GM11168 (cell line): ENCODE data around the gene MARCHF9.

Experiments
- in situ Hi-C: fragments of 300-500 bp; cut with MboI; formaldehyde crosslinking; loops from one replicate; pipeline ENCODE4 v1.12.0; 2022; ENCODE audit warnings: low sequenced_read_pairs; ENCODE audit not compliant: unreplicated experiment

The MARCHF9 gene

DNA sequence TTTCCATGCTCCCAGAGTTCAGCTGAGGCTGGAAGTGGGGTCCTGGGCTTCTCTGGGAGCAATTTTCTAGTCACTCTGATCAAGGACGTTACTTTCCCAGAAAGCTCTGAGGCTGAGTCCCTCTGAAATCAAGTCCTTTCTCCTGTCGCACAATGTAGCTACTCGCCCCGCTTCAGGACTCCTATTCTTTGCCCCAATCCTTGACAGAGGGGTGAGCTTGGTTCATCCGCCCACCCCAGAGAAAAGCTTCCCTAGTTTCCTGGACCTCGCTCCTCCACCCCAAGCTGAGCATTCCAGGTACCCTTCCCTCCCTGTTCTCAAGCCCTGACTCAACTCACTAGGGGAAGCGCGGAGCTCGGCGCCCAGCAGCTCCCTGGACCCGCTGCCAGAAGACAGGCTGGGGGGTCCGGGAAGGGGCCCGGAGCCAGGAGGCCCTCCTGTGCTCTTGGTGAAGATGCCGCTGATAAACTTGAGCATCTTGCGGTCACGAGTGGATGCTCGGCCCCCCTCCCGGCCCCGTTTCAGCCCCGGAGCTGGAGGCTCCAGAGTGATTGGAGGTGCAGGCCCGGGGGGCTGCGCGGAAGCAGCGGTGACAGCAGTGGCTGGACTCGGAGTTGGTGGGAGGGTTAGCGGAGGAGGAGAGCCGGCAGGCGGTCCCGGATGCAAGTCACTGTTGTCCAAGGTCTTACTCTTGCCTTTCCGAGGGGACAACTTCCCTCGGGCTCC is 18.0 kb upstream of the MARCHF9 start:
- in situ Hi-C loops, result no loop called here

DNA sequence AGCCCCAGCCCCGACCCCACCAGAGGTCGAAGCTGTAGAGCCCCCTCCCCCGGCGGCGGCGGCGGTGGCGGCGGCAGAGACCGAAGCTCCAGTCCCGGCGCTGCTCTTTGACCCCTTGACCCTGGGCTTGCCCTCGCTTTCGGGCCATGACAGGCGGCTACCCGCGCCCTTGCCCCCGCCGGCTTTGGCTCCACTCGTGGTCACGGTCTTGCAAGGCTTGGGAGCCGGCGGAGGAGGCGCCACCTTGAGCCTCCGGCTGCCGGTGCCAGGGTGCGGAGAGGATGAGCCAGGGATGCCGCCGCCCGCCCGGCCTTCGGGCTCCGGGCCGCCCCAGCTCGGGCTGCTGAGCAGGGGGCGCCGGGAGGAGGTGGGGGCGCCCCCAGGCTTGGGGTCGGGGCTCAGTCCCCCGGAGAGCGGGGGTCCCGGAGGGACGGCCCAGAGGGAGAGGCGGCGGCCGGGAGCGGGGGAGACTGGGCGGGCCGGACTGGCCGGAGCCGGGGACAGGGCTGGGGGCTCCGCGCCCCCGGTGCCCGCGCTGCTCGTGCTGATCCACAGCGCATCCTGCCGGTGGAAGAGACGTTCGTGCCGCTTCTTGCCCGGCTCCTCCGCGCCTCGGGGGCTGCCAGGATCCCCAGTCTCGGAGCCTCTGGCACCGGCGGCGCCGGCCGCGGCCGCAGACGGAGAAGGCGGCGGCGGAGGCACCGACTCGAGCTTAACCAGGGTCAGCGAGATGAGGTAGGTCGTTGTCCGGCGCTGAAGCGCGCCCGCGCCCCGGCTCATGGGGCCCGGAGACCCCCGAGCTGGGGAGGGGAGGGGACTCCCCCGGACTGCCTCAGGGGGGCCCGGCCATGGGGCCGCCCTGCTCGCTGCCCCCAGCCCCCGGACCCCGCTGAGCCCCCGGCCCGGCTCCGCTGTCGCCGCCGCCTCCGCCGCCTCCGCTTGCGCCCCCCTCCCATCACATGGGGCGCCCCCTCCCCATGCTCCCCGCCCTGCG is 17.1 kb upstream of the MARCHF9 start:
- in situ Hi-C loops, result no loop called here

- in situ Hi-C loops, result no loop called here
These were observed 16.2 kb upstream of the MARCHF9 start, which contains the start of gene AGAP2 for GRCh38 chr12:57738661-57739237. TSS of gene AGAP2 (minus strand) at chr12:57738742. CDS start at chr12:57738246, 496 bp downstream.

DNA sequence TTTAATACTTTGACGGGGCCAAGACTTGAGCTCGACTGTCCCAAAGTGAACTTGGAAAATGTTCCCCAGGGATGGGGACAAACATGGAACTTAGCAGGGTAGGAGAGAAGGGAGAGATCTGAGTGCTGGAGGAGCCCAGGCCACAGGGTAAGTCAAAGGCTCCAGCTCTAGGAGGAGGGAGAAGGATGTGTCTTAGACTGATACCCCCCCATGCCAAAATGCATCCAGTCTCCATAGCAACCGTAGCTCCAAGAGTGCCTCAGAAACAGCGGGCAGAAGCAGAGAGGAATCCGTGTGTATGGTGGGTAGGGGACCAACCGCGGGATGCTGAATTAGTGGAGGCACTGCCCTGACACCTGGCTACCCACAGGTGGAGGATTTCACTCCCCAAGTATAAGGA is 15.5 kb upstream of the MARCHF9 start:
- in situ Hi-C loops, result no loop called here

DNA sequence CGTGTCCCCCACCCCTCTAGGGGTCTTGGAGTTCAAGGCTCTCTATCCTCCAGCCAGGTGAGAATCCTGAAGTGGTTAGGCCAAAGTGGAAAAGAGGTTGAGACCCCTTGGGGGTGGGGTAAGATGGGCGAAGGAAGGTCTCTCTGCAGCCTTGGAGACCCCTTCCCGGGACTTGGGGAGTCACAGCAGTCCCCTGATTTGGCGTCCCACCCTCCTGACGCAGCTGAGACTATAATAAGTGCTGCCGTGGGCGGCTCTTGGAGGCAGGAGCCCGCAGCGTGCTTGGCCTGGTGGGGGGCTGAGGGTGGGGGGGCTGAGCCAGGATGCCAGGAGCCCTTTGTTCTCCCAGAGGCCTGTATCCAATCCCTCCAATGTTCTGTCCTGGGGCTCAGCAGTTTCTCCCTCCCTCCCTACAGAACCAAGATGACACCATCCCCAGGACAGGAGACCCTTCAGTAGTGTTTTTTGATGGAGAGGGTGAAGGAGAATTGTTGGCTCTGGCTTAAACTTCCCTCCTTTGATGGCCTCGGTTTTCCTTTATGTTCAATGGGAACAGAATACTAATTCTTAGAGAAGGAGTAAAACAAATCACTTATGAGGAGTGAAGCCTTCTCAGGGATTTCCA is 14.9 kb upstream of the MARCHF9 start:
- in situ Hi-C loops, result no loop called here

DNA sequence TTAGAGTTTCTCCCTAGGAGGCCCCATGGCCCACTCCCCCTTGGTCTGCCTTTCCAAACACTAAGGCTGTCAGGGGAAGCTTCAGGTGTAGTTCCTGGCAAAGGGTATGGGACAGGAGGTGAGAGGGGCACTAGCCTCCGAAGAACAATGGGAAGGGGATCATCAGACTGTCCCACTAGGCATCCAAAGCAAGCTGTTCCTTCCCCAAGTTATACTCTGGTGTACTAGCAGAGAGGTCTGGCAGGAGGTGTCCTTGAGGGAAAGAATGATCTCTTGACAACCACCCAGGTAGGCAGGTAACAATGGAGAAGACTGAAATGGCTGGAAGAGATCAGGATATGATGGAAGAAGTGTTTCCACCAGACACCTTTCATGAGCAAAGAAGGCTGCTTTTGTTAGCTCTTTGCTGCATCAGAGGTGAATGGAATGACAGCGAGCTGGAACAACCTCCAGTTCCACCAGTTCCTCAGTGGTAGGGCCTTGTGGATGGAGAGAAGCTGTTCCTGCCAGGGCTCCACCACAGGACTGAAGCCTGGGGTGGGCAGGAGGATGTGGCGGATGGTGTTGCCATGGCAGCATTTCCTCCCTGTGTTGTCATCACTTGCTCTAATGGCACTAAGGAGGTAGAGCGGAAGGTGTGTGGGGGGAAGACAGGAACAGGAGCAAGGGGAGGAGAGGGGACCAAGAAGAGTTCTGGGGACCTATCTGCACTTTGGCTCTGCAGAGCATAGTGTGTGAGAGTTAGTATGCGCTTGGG is 14.1 kb upstream of the MARCHF9 start:
- in situ Hi-C loops, result no loop called here

DNA sequence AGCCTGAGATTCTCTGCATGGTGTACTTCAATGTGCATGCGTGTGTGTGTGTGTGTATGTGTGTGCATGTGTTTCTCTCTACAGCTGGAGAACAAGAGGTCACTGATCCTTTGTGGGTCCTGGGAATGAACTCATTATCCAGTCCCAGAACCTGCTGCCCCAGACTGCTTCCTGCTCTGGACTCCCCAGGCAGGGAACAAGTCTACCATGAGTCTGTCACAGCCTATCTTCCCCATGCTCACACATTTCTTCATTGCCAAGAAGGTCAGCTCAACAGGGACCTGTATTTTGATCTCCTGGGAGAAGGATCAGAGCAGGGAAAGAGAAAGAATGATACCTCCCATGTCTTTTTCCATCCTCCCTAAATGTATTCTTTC is 13.5 kb upstream of the MARCHF9 start:
- in situ Hi-C loops, result no loop called here

- in situ Hi-C loops, result no loop called here
These were observed 12.8 kb upstream of the MARCHF9 start for GRCh38 chr12:57741844-57742738.

- in situ Hi-C loops, result no loop called here
These were observed 11.1 kb upstream of the MARCHF9 start for GRCh38 chr12:57743769-57744168.

DNA sequence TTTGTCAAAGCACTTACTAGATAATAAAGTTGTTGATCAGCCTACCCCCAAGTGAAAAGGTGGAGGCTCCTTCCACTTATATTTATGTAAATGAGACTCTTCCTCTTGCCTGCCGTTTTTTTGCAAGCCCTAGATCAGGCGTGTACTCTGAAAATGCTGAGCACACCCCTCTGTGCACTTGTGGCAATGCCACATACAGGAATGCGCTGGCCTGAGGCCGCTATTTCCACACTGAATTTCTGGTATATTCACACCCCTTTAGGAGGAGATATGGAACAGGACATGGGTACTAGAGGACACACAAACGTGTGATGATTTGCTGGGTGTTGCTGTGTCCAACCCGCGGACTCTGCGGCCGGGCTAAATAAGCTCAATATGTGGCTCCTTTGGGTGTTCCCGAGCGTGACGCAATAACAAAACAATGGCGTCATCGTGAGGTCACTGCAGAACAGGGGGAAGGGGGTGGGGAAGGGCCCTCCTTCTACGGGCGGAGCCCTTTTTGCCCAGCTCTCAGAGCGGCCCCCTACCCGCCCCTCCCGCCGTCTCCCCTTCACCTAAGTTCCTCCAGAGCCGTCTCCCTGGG is 10.6 kb upstream of the MARCHF9 start:
- in situ Hi-C loops, result no loop called here

- in situ Hi-C loops, result no loop called here
These were observed 10.0 kb upstream of the MARCHF9 start, which contains the start of gene TSPAN31 for GRCh38 chr12:57744777-57745484. TSS of gene TSPAN31 (plus strand) at chr12:57745039. CDS start at chr12:57745155, 116 bp downstream.

DNA sequence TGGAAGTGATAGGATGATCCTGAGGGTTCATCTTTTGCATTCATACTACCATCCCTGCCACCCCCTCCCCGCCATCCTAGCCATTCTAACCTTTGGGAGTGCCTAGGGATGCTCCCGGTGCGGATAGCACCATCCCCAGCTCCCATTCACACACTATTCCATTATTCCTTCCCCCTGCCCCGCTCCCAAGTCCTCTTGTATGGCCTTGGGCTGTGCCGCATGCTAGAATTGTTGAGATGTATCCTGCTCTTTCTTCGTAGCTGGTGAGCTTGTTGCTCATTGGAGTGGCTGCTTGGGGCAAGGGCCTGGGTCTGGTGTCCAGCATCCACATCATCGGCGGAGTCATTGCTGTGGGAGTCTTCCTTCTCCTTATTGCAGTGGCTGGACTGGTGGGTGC is 9.4 kb upstream of the MARCHF9 start:
- in situ Hi-C loops, result no loop called here

DNA sequence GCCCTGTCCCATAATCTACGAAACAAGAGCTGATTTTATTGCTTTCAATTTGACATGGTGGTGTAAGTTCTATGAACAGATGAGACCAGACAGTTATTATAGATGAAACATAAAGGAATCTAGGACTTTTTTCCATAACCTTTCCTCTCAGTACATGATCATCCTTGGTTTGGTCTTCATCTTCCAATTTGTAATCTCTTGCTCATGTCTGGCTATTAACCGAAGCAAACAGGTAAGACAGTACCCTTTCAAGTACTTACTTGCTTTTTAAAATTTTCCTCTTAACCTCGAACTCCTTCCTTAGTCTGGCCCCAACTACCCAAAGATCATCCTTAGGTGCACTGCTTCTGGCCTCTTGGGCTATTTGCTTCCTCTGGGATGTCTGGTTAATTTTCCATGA is 8.9 kb upstream of the MARCHF9 start:
- in situ Hi-C loops, result no loop called here

DNA sequence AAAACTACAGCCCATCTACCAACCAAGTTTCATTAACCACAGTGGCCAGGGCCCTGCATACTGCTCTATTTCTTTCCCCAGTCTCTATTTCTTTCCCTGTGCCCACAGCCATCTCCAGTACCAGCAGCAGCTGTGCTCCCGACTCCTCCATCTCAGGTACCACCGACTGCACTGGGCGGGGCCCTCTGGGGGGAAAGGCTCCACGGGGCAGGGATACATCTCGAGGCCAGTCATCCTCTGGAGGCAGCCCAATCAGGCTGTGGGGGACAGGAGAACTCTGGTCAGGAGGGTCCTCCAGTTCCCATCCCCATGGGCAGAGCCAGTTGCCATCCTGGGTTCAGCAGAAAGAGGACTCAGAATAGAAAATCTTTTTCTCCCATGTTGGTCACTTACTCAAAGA is 5.8 kb upstream of the MARCHF9 start:
- in situ Hi-C loops, result no loop called here

DNA sequence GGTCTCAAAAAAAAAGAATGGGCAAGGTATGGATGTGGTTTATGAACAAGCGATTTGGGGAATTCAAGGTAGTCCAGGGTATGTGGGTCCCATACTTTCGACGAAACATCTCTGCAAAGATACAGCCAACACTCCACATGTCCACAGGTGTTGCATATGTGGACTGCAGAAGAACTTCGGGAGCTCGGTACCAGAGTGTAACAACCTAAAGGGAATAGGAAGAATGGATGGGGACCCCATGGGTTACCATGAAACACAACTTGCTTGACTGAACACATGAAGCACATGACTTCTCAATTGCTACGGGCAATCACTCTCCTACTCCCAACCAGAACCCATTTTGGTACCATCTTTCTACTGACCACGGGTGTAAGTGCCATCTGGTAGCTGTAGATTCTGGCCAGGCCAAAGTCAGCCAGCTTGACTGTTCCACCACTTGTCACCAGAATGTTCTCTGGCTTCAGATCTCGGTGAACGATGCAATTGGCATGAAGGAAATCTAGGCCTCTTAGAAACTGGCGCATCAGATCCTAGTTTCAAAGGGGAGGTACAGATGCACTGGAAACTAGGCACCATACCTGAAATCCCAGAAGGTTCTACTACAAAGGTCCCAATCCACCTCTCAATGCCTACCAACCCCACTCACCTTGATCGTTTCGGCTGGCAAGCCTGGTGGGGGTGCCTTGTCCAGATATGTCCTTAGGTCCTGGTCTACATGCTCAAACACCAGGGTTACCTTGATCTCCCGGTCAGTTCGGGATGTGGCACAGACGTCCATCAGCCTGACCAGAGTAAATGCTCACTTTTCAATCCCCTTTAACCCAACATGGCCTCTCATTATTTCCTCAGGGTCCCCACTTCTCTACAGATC is 4.1 kb upstream of the MARCHF9 start:
- in situ Hi-C loops, result no loop called here

- in situ Hi-C loops, result no loop called here
These were observed 3.5 kb upstream of the MARCHF9 start for GRCh38 chr12:57751432-57751787.
